HG02938 (cell line): ENCODE data around the gene R3HDML.

ENCODE experiments used
- ATAC-seq: cut with Tn5 transposase; IDR thresholded peaks from one replicate; pipeline ENCODE4 v1.9.1; 2021; ENCODE audit warnings: mild to moderate bottlenecking, moderate library complexity; ENCODE audit not compliant: unreplicated experiment

Gene R3HDML

GRCh38 chr20:44398335-44398734, 61.5 kb downstream of the R3HDML start:
- no peak for ATAC-seq

- ATAC-seq, result no peak
Measured at GRCh38 chr20:44399446-44399845, 62.6 kb downstream of the R3HDML start.

GRCh38 chr20:44400671-44400969, 63.8 kb downstream of the R3HDML start:
- no peak for ATAC-seq
